Esophagus (tissue), 2 donors: ENCODE data around the gene SLC22A5. TPM values are rescaled to one million over a fixed set of nuclear protein-coding genes. Genes with fewer than 3 reads are reported as not detected.

Source experiments
- H3K27ac ChIP-seq, 2 donors: one replicate each; pipeline ENCODE4 v1.5.1; 2013; ENCODE audit warnings: low read depth in 2 of 2, mild to moderate bottlenecking in 2 of 2, inconsistent platforms in 1 of 2, low read length in 1 of 2, moderate library complexity in 1 of 2
- H3K27me3 ChIP-seq, 2 donors: one replicate each; pipeline ENCODE4 v1.6.1; 2013; ENCODE audit warnings: low read length in 2 of 2, control low read depth in 1 of 2, mild to moderate bottlenecking in 1 of 2; ENCODE audit not compliant: insufficient read depth in 2 of 2, control insufficient read depth in 1 of 2
- H3K36me3 ChIP-seq, 2 donors: one replicate each; pipeline ENCODE4 v1.6.1; 2013; ENCODE audit warnings: low read length in 1 of 2; ENCODE audit not compliant: control insufficient read depth in 2 of 2, insufficient read depth in 2 of 2
- H3K4me1 ChIP-seq, 2 donors: one replicate each; pipeline ENCODE4 v1.6.1; 2013; ENCODE audit warnings: low read length in 1 of 2; ENCODE audit not compliant: control insufficient read depth in 2 of 2, insufficient read depth in 2 of 2
- H3K4me3 ChIP-seq, 2 donors: one replicate each; pipeline ENCODE4 v1.5.1; 2013; ENCODE audit warnings: low read length in 2 of 2, mild to moderate bottlenecking in 2 of 2, low read depth in 1 of 2, moderate library complexity in 1 of 2
- H3K9me3 ChIP-seq, 2 donors: one replicate each; pipeline ENCODE4 v1.6.1; 2013; ENCODE audit warnings: mild to moderate bottlenecking in 2 of 2, low read depth in 1 of 2, low read length in 1 of 2, moderate library complexity in 1 of 2; ENCODE audit not compliant: control insufficient read depth in 2 of 2, insufficient read depth in 1 of 2
- WGBS, 2 donors: extraction: QIAGEN DNeasy Blood & Tissue Kit; methylation state at CpG; one replicate each; pipeline ENCODE4 v1.1.7; 2013; 5-methylcytosine and 5-hydroxymethylcytosine counted together
- polyA plus RNA-seq, 2 donors: library from polyadenylated mRNA; stranded (reverse); fragments of 200-250 nt; gene quantifications; one replicate each; pipeline ENCODE4 v1.2.3, GENCODE V29; 2013
- donor health status: healthy with polysubstance abuse.
- donor health status: Bipolar disorder and iron deficiency.

The SLC22A5 gene
- 1 to 10 TPM; 3.0 to 4.1 TPM for polyA plus RNA-seq

- no peaks in the 10 kb centered on the region for H3K27me3 ChIP-seq
- no peaks in the 10 kb centered on the region for H3K9me3 ChIP-seq
- peak within 1 kb of the TSS; percentile 65 to 91 for H3K4me3 ChIP-seq
- H3K27ac ChIP-seq: peak within 1 kb of the TSS; percentile 86 to 87
- WGBS, 2 donors: 0% methylated on average over 80 to 83 of the region's 83 CpGs
- no peaks in the 10 kb centered on the region for H3K36me3 ChIP-seq
- H3K4me1 ChIP-seq: peaks cover 7 to 8% of the 10 kb centered on the region in 2 donors
Measured at GRCh38 chr5:132369474-132370180, at the start of gene SLC22A5. TSS of gene SLC22A5 (plus strand) at chr5:132369710. CDS start at chr5:132369973, 263 bp downstream.

- H3K36me3 ChIP-seq: peaks cover 0 to 2% of the 10 kb centered on the region in 2 donors
Measured at GRCh38 chr5:132319975-132320374, 49.5 kb upstream of the SLC22A5 start.

GRCh38 chr5:132321109-132321721, 48.3 kb upstream of the SLC22A5 start:
- H3K4me3 ChIP-seq: no peak overlapping the region
- no peak overlapping the region for H3K27ac ChIP-seq
- 91 to 94% methylated on average over 3 of the region's 3 CpGs for WGBS, 2 donors
- no peaks in the 10 kb centered on the region for H3K9me3 ChIP-seq
- no peaks in the 10 kb centered on the region for H3K27me3 ChIP-seq
- no peaks in the 10 kb centered on the region for H3K36me3 ChIP-seq
- H3K4me1 ChIP-seq: peaks cover 0 to 3% of the 10 kb centered on the region in 2 donors

More at GRCh38 chr5:132319975-132320374, 49.5 kb upstream of the SLC22A5 start:
- WGBS, 2 donors: 95 to 100% methylated on average over 1 of the region's 1 CpG
- H3K4me3 ChIP-seq: no peak overlapping the region
- H3K4me1 ChIP-seq: peaks cover 0 to 3% of the 10 kb centered on the region in 2 donors
- no peaks in the 10 kb centered on the region for H3K27me3 ChIP-seq
- no peak overlapping the region for H3K27ac ChIP-seq
- H3K9me3 ChIP-seq: no peaks in the 10 kb centered on the region

GRCh38 chr5:132322266-132322665, 47.2 kb upstream of the SLC22A5 start:
- H3K9me3 ChIP-seq: no peaks in the 10 kb centered on the region
- no peaks in the 10 kb centered on the region for H3K27me3 ChIP-seq
- no peak overlapping the region for H3K27ac ChIP-seq
- WGBS, 2 donors: 73 to 83% methylated on average over 11 of the region's 11 CpGs
- H3K36me3 ChIP-seq: no peaks in the 10 kb centered on the region
- H3K4me3 ChIP-seq: no peak overlapping the region
- H3K4me1 ChIP-seq: peaks cover 0 to 3% of the 10 kb centered on the region in 2 donors

- Histone ChIP-seq H3K36me3 (no peaks in the 10 kb centered on the region), H3K9me3 (no peaks in the 10 kb centered on the region), H3K4me1 (peaks cover 0 to 3% of the 10 kb centered on the region in 2 donors), H3K27me3 (no peaks in the 10 kb centered on the region), H3K27ac (no peak overlapping the region), H3K4me3 (no peak overlapping the region)
- 91 to 95% methylated on average over 5 of the region's 5 CpGs for WGBS, 2 donors
Measured at GRCh38 chr5:132323202-132323601, 46.3 kb upstream of the SLC22A5 start.

GRCh38 chr5:132325691-132326090, 43.8 kb upstream of the SLC22A5 start:
- Histone ChIP-seq H3K27me3 (no peaks in the 10 kb centered on the region), H3K4me1 (no peaks in the 10 kb centered on the region), H3K4me3 (no peak overlapping the region), H3K36me3 (peaks cover 0 to 2% of the 10 kb centered on the region in 2 donors), H3K9me3 (no peaks in the 10 kb centered on the region), H3K27ac (no peak overlapping the region)
- 83 to 88% methylated on average over 4 of the region's 4 CpGs for WGBS, 2 donors

GRCh38 chr5:132327252-132327955, 42.1 kb upstream of the SLC22A5 start:
- 82 to 83% methylated on average over 2 of the region's 2 CpGs for WGBS, 2 donors

GRCh38 chr5:132334812-132335211, 34.7 kb upstream of the SLC22A5 start:
- no peaks in the 10 kb centered on the region for H3K27me3 ChIP-seq
- no peaks in the 10 kb centered on the region for H3K9me3 ChIP-seq
- WGBS, 2 donors: 81 to 87% methylated on average over 3 of the region's 3 CpGs
- no peaks in the 10 kb centered on the region for H3K4me1 ChIP-seq
- peaks cover 0 to 3% of the 10 kb centered on the region in 2 donors for H3K36me3 ChIP-seq
- H3K4me3 ChIP-seq: no peak overlapping the region
- H3K27ac ChIP-seq: no peak overlapping the region

More at GRCh38 chr5:132327252-132327955, 42.1 kb upstream of the SLC22A5 start:
- Histone ChIP-seq H3K4me1 (no peaks in the 10 kb centered on the region), H3K27me3 (no peaks in the 10 kb centered on the region), H3K36me3 (peaks cover 0 to 2% of the 10 kb centered on the region in 2 donors), H3K4me3 (no peak overlapping the region), H3K9me3 (no peaks in the 10 kb centered on the region), H3K27ac (no peak overlapping the region)

- H3K27ac ChIP-seq: no peak overlapping the region
- H3K4me3 ChIP-seq: no peak overlapping the region
- H3K4me1 ChIP-seq: no peaks in the 10 kb centered on the region
- H3K36me3 ChIP-seq: peaks cover 0 to 3% of the 10 kb centered on the region in 2 donors
- no peaks in the 10 kb centered on the region for H3K27me3 ChIP-seq
- no peaks in the 10 kb centered on the region for H3K9me3 ChIP-seq
Measured at GRCh38 chr5:132335402-132335801, 34.1 kb upstream of the SLC22A5 start.
